ELF-1 (cell line): ENCODE results near the gene NKAIN4.

Source experiments
- DNase-seq: peaks from one replicate; pipeline ENCODE4 v3.0.0-alpha.2; 2016; ENCODE audit warnings: low read depth, low spot score

Gene NKAIN4

GRCh38 chr20:63194797-63195173, 59.5 kb downstream of the NKAIN4 start:
- no peak for DNase-seq

GRCh38 chr20:63194007-63194796, 60.1 kb downstream of the NKAIN4 start:
- no peak for DNase-seq

- no peak for DNase-seq
Measured at GRCh38 chr20:63192721-63193120, 61.5 kb downstream of the NKAIN4 start.

DNA sequence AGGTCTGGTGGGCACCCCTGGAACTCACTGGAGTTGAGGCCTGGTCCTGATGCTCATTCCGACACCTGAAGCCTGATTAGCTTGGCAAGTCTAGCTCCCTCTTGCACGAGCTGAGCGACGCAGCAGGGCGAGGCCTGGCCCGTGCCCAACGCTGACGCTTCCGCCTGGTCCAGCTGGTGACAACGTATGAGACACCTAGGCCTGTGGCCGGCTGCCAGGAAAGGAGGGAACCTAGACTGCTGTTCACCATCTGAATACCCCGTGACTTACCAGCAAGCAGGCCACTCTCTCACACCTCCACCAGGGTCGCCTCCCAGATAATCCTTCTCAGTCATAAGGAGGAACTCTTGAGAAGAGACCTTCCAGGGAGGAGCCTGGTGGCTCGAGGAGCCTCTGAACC, 62.9 kb downstream of the NKAIN4 start:
- DNase-seq = no peak

DNA sequence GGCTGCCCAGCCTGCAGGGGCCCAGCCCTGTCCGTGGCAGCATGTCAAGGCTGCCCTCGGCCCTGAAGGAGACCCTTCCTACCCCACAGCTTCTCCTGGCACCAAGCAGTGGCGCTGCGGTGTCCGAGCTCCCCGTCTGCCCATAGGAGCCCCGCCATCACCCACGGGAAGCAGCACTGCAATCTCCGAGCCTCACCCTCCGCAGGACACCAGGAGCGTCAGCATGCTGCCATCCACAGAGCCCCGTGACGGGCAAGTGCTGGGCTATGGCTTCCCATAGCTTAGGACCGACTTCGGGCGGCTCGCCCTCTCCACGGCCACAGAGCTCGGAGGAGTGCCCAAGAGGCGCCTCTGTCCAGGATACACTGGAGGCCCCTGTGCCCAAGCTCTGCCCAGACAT, 63.4 kb downstream of the NKAIN4 start:
- no peak for DNase-seq
